Heart right ventricle (tissue), 16 donors: ENCODE measurements around the gene HSF5. TPM values are rescaled to one million over a fixed set of nuclear protein-coding genes. Genes with fewer than 3 reads are reported as not detected.
"Not testable (repeated sequence)": the region's sequence is repeated elsewhere in the genome, so short reads cannot be mapped to it uniquely, and the experiment has no call there.

Experiments
- ATAC-seq, 8 donors: fragments of 200-7000 bp; cut with Tn5 transposase; one replicate each; pipeline ENCODE4 v1.9.1; 2020; ENCODE audit warnings: mild to moderate bottlenecking in 8 of 8, moderate library complexity in 8 of 8, moderate number of reproducible peaks in 1 of 8
- DNase-seq, 2 donors: peaks; one replicate each; pipeline ENCODE4 v3.0.0-alpha.2; 2020
- H3K27ac ChIP-seq, 10 donors: fragments of 200-600 bp; sonication (generic) in 2 of 10; one replicate each; pipeline versions ENCODE4 v1.5.0 to v1.8.0; 2020 to 2022; ENCODE audit warnings: mild to moderate bottlenecking in 3 of 10
- H3K27me3 ChIP-seq, 7 donors: fragments of 200-600 bp; one replicate each; pipeline ENCODE4 v1.8.0; 2021 to 2022; ENCODE audit warnings: mild to moderate bottlenecking in 2 of 7
- H3K36me3 ChIP-seq, 9 donors: fragments of 200-600 bp; sonication (generic) in 1 of 9; one replicate each; pipeline versions ENCODE4 v1.5.0 to v1.8.0; 2020 to 2022; ENCODE audit warnings: mild to moderate bottlenecking in 2 of 9
- H3K4me1 ChIP-seq, 9 donors: fragments of 200-600 bp; sonication (generic) in 1 of 9; one replicate each; pipeline versions ENCODE4 v1.5.0 to v1.8.0; 2020 to 2022; ENCODE audit warnings: mild to moderate bottlenecking in 4 of 9
- H3K4me3 ChIP-seq, 10 donors: fragments of 200-600 bp; sonication (generic) in 2 of 10; one replicate each; pipeline versions ENCODE4 v1.5.0 to v1.8.0; 2020 to 2022; ENCODE audit warnings: mild to moderate bottlenecking in 7 of 10, moderate library complexity in 2 of 10
- H3K9me3 ChIP-seq, 11 donors: fragments of 200-600 bp in 10 of 11; sonication (generic) in 2 of 11; one replicate each; pipeline versions ENCODE4 v1.5.0 to v1.8.0; 2013 to 2022; ENCODE audit warnings: mild to moderate bottlenecking in 2 of 11, control low read depth in 1 of 11, moderate library complexity in 1 of 11
- CTCF ChIP-seq, 9 donors: fragments of 200-600 bp; sonication (generic) in 2 of 9; IDR thresholded peaks; one replicate each; pipeline versions ENCODE4 v1.5.0 to v1.8.0; 2021 to 2022; ENCODE audit warnings: antibody characterized with exemption in 9 of 9, mild to moderate bottlenecking in 5 of 9, moderate library complexity in 1 of 9
- WGBS, 2 donors: extraction: QIAGEN DNeasy Blood & Tissue Kit; methylation state at CpG; one replicate each; pipeline ENCODE4 v1.1.7; 2013; ENCODE audit warnings: inconsistent platforms in 1 of 2; 5-methylcytosine and 5-hydroxymethylcytosine counted together
- intact Hi-C, 10 donors: fragments of 100-400 bp; cut with DNase I; formaldehyde crosslinking; loops; one replicate each; pipeline versions ENCODE4 v1.11.1 to v1.14.2; 2022
- polyA plus RNA-seq, 2 donors: library from polyadenylated mRNA; stranded (reverse); fragments of 200-250 nt; gene quantifications; one replicate each; pipeline ENCODE4 v1.2.3, GENCODE V29; 2013
- total RNA-seq, 10 donors: library from RNA; stranded (reverse); fragmentation: NEBNext Ultra II Directional in 3 of 10; extraction: Animal tissue kit (Norgen Biotek cat#: 25700) in 3 of 10; gene quantifications; one replicate each; pipeline versions ENCODE4 v1.2.1 to v1.2.4, GENCODE V29; 2021 to 2023
- donor health status: Arrhythmogenic right ventricular cardiomyopathy.
- donor health status: ischemic (EF 13 %, LVEDD 7.1; RV severe dilation, severe dysfunction).
- donor health status: healthy with polysubstance abuse.
- donor health status: DM: no; HTN: yes; CAD: no.
- donor health status: DM: no; HTN: no; CAD: no.
- donor health status: ischemic (EF 25% LVEDD 6.9; RV normal size, moderate dysfunction).
- donor health status: ischemic (EF 25% LVEDD 5.7; RV mildly dilated, moderate dysfunction).
- donor health status: healthy.
- donor health status: DM: yes; HTN: yes; CAD: no.
- donor health status: Ischemic cardiomyopathy.
- donor health status: ischemic (EF 35%, LVEDD 5.7; RV mildly dilated, moderate dysfunction).
- donor health status: nonischemic (EF 11% LVEDD 7.7; RV severe dilation, severe dysfunction).
- donor health status: DM: yes; HTN: yes; CAD: no.
- donor health status: PGD.
- donor health status: ischemic (EF 29% LVEDD 5.4; RV normal size, mild dysfunction).
- donor health status: nonischemic (EF 23%, LVEDD 6.1; RV moderate dilation, normal function).

Gene HSF5
- total and polyA plus RNA-seq, 12 donors, result 0.04 to 0.14 (median 0.05) TPM; not detected in 9

- no peak for TF ChIP-seq CTCF (IDR thresholded peaks at IDR 0.05)
- peak in 1 of 8 donors; percentile 42 for ATAC-seq
Measured at GRCh38 chr17:58492238-58493121, 4.3 kb upstream of the HSF5 start.

GRCh38 chr17:58491510-58492045, 3.4 kb upstream of the HSF5 start:
- Histone ChIP-seq H3K9me3 (no peaks in the 10 kb centered on the region), H3K27ac (no peak overlapping the region), H3K4me3 (no peak overlapping the region), H3K36me3 (peaks cover 14 to 98% (median 60%) of the 10 kb centered on the region in 9 donors), H3K4me1 (peaks cover 0 to 7% (median 0%) of the 10 kb centered on the region in 9 donors), H3K27me3 (no peaks in the 10 kb centered on the region)
- ATAC-seq (no peak), DNase-seq (no peak)
- intact Hi-C loops, result no loop called here
- WGBS, 2 donors, result 94 to 97% methylated on average over 6 of the region's 6 CpGs
- no peak for TF ChIP-seq CTCF (IDR thresholded peaks at IDR 0.05)

More at GRCh38 chr17:58492238-58493121, 4.3 kb upstream of the HSF5 start:
- H3K4me1 ChIP-seq, result peaks cover 0 to 7% (median 0%) of the 10 kb centered on the region in 9 donors
- peaks cover 14 to 99% (median 62%) of the 10 kb centered on the region in 9 donors for H3K36me3 ChIP-seq
- 93 to 95% methylated on average over 11 of the region's 11 CpGs for WGBS, 2 donors
- no peak overlapping the region for H3K4me3 ChIP-seq
- intact Hi-C loops, result no loop called here
- no peak overlapping the region for H3K27ac ChIP-seq
- DNase-seq, result no peak
- H3K9me3 ChIP-seq, result no peaks in the 10 kb centered on the region
- no peaks in the 10 kb centered on the region for H3K27me3 ChIP-seq

GRCh38 chr17:58488428-58488890, 251 bp upstream of the HSF5 start:
- ATAC-seq (no peak), DNase-seq (no peak)
- H3K4me1 ChIP-seq, result peaks cover 0 to 7% (median 0%) of the 10 kb centered on the region in 9 donors
- H3K27me3 ChIP-seq, result no peaks in the 10 kb centered on the region
- WGBS, 2 donors, result 83 to 84% methylated on average over 26 of the region's 26 CpGs
- H3K27ac ChIP-seq, result no peak overlapping the region
- H3K4me3 ChIP-seq, result no peak overlapping the region
- H3K36me3 ChIP-seq, result peaks cover 4 to 68% (median 35%) of the 10 kb centered on the region in 9 donors
- no peak for TF ChIP-seq CTCF (IDR thresholded peaks at IDR 0.05)
- no peaks in the 10 kb centered on the region for H3K9me3 ChIP-seq
- intact Hi-C loops, result no loop called here

GRCh38 chr17:58484600-58484999, 3.6 kb downstream of the HSF5 start:
- ATAC-seq (no peak), DNase-seq (no peak)
- Histone ChIP-seq H3K36me3 (peaks cover 0 to 30% (median 6%) of the 10 kb centered on the region in 9 donors), H3K27me3 (no peaks in the 10 kb centered on the region), H3K4me1 (no peaks in the 10 kb centered on the region), H3K9me3 (no peaks in the 10 kb centered on the region), H3K4me3 (no peak overlapping the region), H3K27ac (no peak overlapping the region)
- TF ChIP-seq CTCF (IDR thresholded peaks at IDR 0.05), result no peak
- WGBS, 2 donors, result 90 to 91% methylated on average over 3 of the region's 3 CpGs
- intact Hi-C loops, result no loop called here

GRCh38 chr17:58481798-58482197, 6.4 kb downstream of the HSF5 start:
- ATAC-seq, intact Hi-C loops, H3K27me3 ChIP-seq, H3K27ac ChIP-seq, H3K4me1 ChIP-seq, H3K36me3 ChIP-seq, H3K9me3 ChIP-seq, DNase-seq, H3K4me3 ChIP-seq: not testable (repeated sequence)
- WGBS, 2 donors, result 87 to 90% methylated on average over 5 of the region's 5 CpGs
